Stimulated activated CD8-positive, alpha-beta memory T cell treated with anti-CD3 and anti-CD28 coated beads, Interleukin-12 subunit alpha, Interleukin-12 subunit beta, amount 100 ng/mL, for 1 hour (primary cell): Measurements from ENCODE around the gene WNT4.

Experiments used
- DNase-seq: peaks from one replicate; pipeline ENCODE4 v3.0.0-alpha.2; 2020; ENCODE audit warnings: low read depth

WNT4 gene

GRCh38 chr1:22129501-22130117 is 13.3 kb downstream of the WNT4 start:
- DNase-seq: no peak

- DNase-seq: no peak
Observed at GRCh38 chr1:22128392-22128791, 14.5 kb downstream of the WNT4 start.

GRCh38 chr1:22127731-22128130 is 15.2 kb downstream of the WNT4 start:
- DNase-seq: no peak

GRCh38 chr1:22127248-22127647 is 15.6 kb downstream of the WNT4 start:
- no peak for DNase-seq

GRCh38 chr1:22126531-22126930 is 16.4 kb downstream of the WNT4 start:
- no peak for DNase-seq

GRCh38 chr1:22124592-22125229 is 18.2 kb downstream of the WNT4 start:
- DNase-seq: no peak

GRCh38 chr1:22123901-22124404 is 18.9 kb downstream of the WNT4 start:
- DNase-seq: no peak

GRCh38 chr1:22123071-22123390 is 19.9 kb downstream of the WNT4 start:
- no peak for DNase-seq

- no peak for DNase-seq
Observed at GRCh38 chr1:22122273-22123070, 20.4 kb downstream of the WNT4 start.

- DNase-seq: no peak
Observed at GRCh38 chr1:22121421-22121911, 21.4 kb downstream of the WNT4 start.

GRCh38 chr1:22120469-22120790 is 22.5 kb downstream of the WNT4 start:
- DNase-seq: no peak

GRCh38 chr1:22119626-22120468 is 23.1 kb downstream of the WNT4 start:
- DNase-seq: no peak

- DNase-seq: no peak
Observed at GRCh38 chr1:22118291-22118992, 24.5 kb downstream of the WNT4 start.

GRCh38 chr1:22117851-22118250 is 25.0 kb downstream of the WNT4 start:
- DNase-seq: no peak

GRCh38 chr1:22117238-22117637 is 25.7 kb downstream of the WNT4 start:
- no peak for DNase-seq

GRCh38 chr1:22115286-22115685 is 27.6 kb downstream of the WNT4 start:
- no peak for DNase-seq

- DNase-seq: no peak
Observed at GRCh38 chr1:22114083-22115012, 28.5 kb downstream of the WNT4 start.

GRCh38 chr1:22112554-22112953 is 30.3 kb downstream of the WNT4 start:
- DNase-seq: no peak

- no peak for DNase-seq
Observed at GRCh38 chr1:22111620-22112019, 31.3 kb downstream of the WNT4 start.

- no peak for DNase-seq
Observed at GRCh38 chr1:22111115-22111514, 31.8 kb downstream of the WNT4 start.

GRCh38 chr1:22110016-22110415 is 32.9 kb downstream of the WNT4 start:
- no peak for DNase-seq
